Testis (tissue), 3 donors: ENCODE results near the gene DENND4B. TPM values are rescaled to one million over a fixed set of nuclear protein-coding genes. Genes with fewer than 3 reads are reported as not detected.

ENCODE experiments used
- DNase-seq: peaks from one replicate; pipeline ENCODE4 v3.0.0-alpha.2; 2019
- H3K27ac ChIP-seq, 2 donors: fragments of 200-600 bp; sonication (generic); one replicate each; pipeline ENCODE4 v1.5.1; 2019
- H3K27me3 ChIP-seq: fragments of 200-600 bp; sonication (generic); one replicate; pipeline ENCODE4 v1.5.1; 2019
- H3K36me3 ChIP-seq: fragments of 200-600 bp; sonication (generic); one replicate; pipeline ENCODE4 v1.5.1; 2017; ENCODE audit warnings: low read depth; ENCODE audit errors: missing control alignments
- H3K4me1 ChIP-seq: fragments of 200-600 bp; sonication (generic); one replicate; pipeline ENCODE4 v1.5.1; 2019
- H3K4me3 ChIP-seq, 2 donors: fragments of 200-600 bp; sonication (generic); one replicate each; pipeline ENCODE4 v1.5.1; 2017 to 2019
- H3K9me3 ChIP-seq: fragments of 200-600 bp; sonication (generic); one replicate; pipeline ENCODE4 v1.5.1; 2017
- POLR2A ChIP-seq: fragments of 450-650 bp; IDR thresholded peaks from one replicate; pipeline ENCODE4 v1.6.1; 2017; ENCODE audit warnings: antibody characterized with exemption, mild to moderate bottlenecking, moderate library complexity
- WGBS, 2 donors: methylation state at CpG; one replicate each; pipeline ENCODE4 v1.1.5; 2018; 5-methylcytosine and 5-hydroxymethylcytosine counted together
- intact Hi-C: fragments of 100-400 bp; cut with DNase I; formaldehyde crosslinking; loops from one replicate; pipeline ENCODE4 v1.15.1; 2023; ENCODE audit warnings: low total_unique reads
- polyA plus RNA-seq: library from polyadenylated mRNA; stranded (reverse); fragments of 350-450 nt; fragmentation: Illumina TruSeq; extraction: RNeasy Lipid Tissue Mini Kit (QIAGEN cat#74804); gene quantifications from one replicate; pipeline ENCODE4 v1.2.3, GENCODE V29; 2014; ENCODE audit warnings: low read depth, low replicate concordance; ENCODE audit not compliant: insufficient read depth
- total RNA-seq, 2 donors: library from RNA; depleted of rRNA; stranded (reverse); fragments of >200 nt; gene quantifications; one replicate each; pipeline ENCODE4 v1.2.3, GENCODE V29; 2016
- TF ChIP-seq, protein P1 (sequence below), 3 experiments: fragments of 450-650 bp in 2 of 3; fragments of 200-600 bp in 1 of 3; sonication (generic) in 1 of 3; IDR thresholded peaks; one replicate each; pipeline ENCODE4 v1.5.1; 2016 to 2019; ENCODE audit warnings: antibody characterized with exemption in 3 of 3, mild to moderate bottlenecking in 2 of 3, moderate library complexity in 1 of 3

Gene DENND4B
- total and polyA plus RNA-seq, 3 donors from 2014 or later = 25.4 to 59.0 (median 54.5) TPM

DNA sequence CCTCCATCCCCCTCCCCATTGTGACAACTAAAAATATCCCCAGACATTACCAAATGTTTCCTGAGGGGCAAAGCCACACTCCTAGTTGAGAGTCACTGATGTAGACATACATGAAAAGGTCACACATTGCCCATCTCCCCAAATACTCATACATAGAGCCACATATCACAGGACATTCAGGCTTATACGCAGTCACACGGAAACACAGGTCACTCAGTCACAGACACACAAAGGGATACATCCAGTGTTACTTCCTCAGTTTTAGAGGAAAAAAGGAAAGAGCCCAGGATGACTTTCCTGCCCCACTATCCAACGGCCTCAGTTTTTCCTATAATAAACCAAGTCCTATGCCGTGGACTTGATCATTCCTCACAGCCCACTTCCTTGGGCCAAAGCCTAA, 14.9 kb upstream of the DENND4B start:
- DNase-seq = no peak
- intact Hi-C loops = no loop called here
- H3K27me3 ChIP-seq = no peaks in the 10 kb centered on the region
- TF ChIP-seq, protein P1, sequence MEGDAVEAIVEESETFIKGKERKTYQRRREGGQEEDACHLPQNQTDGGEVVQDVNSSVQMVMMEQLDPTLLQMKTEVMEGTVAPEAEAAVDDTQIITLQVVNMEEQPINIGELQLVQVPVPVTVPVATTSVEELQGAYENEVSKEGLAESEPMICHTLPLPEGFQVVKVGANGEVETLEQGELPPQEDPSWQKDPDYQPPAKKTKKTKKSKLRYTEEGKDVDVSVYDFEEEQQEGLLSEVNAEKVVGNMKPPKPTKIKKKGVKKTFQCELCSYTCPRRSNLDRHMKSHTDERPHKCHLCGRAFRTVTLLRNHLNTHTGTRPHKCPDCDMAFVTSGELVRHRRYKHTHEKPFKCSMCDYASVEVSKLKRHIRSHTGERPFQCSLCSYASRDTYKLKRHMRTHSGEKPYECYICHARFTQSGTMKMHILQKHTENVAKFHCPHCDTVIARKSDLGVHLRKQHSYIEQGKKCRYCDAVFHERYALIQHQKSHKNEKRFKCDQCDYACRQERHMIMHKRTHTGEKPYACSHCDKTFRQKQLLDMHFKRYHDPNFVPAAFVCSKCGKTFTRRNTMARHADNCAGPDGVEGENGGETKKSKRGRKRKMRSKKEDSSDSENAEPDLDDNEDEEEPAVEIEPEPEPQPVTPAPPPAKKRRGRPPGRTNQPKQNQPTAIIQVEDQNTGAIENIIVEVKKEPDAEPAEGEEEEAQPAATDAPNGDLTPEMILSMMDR (IDR thresholded peaks at IDR 0.05) = no peak
- TF ChIP-seq POLR2A = no peak
- H3K9me3 ChIP-seq = no peaks in the 10 kb centered on the region
- WGBS, 2 donors = 79 to 82% methylated on average over 4 of the region's 4 CpGs
- H3K4me1 ChIP-seq = peaks cover 52% of the 10 kb centered on the region
- no peak overlapping the region for H3K4me3 ChIP-seq
- H3K27ac ChIP-seq = peak overlapping the region in 1 of 2 donors; percentile 98
- no peaks in the 10 kb centered on the region for H3K36me3 ChIP-seq

DNA sequence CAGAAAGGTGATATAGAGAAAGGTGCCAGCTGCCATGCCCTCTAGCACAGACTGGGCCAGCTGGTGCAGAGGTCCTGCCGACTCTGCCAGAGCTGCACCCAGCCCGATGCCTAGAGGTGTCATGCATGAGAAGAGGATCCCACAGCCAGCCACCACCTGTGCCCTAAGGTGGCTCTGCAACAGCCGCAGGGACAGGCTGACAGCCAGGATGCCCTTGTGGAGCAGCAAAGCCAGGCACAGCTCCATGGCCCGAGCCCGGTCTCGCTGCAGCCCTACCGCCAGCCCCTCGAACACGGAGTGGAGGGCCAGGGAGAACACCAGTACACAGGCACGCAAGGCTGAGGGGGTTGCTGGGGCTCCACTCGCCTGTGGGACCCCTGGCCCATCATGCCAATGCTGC, 13.7 kb upstream of the DENND4B start:
- no peak for DNase-seq
- intact Hi-C loops = no loop called here
- peak overlapping the region; percentile 76 to 96 for H3K27ac ChIP-seq
- no peaks in the 10 kb centered on the region for H3K27me3 ChIP-seq
- no peaks in the 10 kb centered on the region for H3K36me3 ChIP-seq
- no peak overlapping the region for H3K4me3 ChIP-seq
- WGBS, 2 donors = 91 to 93% methylated on average over 8 to 11 of the region's 11 CpGs
- no peaks in the 10 kb centered on the region for H3K9me3 ChIP-seq
- H3K4me1 ChIP-seq = peaks cover 55% of the 10 kb centered on the region
- TF ChIP-seq, protein P1 (IDR thresholded peaks at IDR 0.05) = no peak
- TF ChIP-seq POLR2A = no peak

DNA sequence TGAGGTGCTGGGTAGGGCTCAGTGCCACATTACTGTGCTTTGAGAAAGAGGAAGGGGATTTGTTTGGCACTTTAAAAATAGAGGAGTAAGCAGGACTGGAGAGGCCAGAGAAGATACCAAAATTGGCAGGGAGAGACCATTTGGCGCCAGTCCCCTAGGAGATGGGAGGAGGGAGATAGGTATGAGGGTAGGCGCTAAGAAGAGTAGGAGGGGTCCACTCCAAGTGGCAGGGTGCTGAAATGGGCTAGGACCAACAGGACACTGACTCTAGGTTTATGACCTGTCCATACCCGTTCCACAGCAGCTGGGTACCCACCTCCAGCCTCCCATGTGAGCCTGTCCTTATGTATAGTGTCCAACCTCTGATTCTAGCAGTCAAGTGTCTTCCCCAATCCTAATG, 12.9 kb upstream of the DENND4B start:
- TF ChIP-seq, protein P1 (IDR thresholded peaks at IDR 0.05) = no peak
- no peak for TF ChIP-seq POLR2A
- no peaks in the 10 kb centered on the region for H3K9me3 ChIP-seq
- WGBS, 2 donors = 55 to 65% methylated on average over 3 of the region's 3 CpGs
- peak overlapping the region; percentile 76 to 96 for H3K27ac ChIP-seq
- H3K4me3 ChIP-seq = no peak overlapping the region
- peaks cover 48% of the 10 kb centered on the region for H3K4me1 ChIP-seq
- no peaks in the 10 kb centered on the region for H3K27me3 ChIP-seq
- no peaks in the 10 kb centered on the region for H3K36me3 ChIP-seq
- DNase-seq = no peak
- intact Hi-C loops = no loop called here

DNA sequence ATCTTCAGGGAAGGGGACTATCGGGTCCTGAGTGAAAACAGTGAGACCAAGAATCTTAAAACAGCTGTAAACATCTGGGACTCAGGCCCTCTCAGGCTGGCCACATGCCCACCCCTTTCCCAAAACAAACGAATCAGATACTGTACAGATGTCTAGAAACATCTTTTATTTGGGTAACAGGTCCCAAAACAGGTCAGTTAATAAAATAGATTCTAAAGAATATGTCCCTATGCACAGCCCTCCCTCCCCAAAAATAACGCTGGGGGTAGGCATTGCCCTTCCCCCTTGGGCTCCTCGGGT, 12.4 kb upstream of the DENND4B start:
- Histone ChIP-seq H3K4me1 (peaks cover 44% of the 10 kb centered on the region), H3K9me3 (no peaks in the 10 kb centered on the region), H3K27ac (peak overlapping the region; percentile 76 to 96), H3K36me3 (no peaks in the 10 kb centered on the region), H3K27me3 (no peaks in the 10 kb centered on the region), H3K4me3 (peak overlapping the region; percentile 94 to 99)
- TF ChIP-seq, protein P1 (IDR thresholded peaks at IDR 0.05) = no peak
- no peak for TF ChIP-seq POLR2A
- intact Hi-C loops = no loop called here
- peak; percentile 33 for DNase-seq
- WGBS, 2 donors = 4 to 8% methylated on average over 4 of the region's 4 CpGs

DNA sequence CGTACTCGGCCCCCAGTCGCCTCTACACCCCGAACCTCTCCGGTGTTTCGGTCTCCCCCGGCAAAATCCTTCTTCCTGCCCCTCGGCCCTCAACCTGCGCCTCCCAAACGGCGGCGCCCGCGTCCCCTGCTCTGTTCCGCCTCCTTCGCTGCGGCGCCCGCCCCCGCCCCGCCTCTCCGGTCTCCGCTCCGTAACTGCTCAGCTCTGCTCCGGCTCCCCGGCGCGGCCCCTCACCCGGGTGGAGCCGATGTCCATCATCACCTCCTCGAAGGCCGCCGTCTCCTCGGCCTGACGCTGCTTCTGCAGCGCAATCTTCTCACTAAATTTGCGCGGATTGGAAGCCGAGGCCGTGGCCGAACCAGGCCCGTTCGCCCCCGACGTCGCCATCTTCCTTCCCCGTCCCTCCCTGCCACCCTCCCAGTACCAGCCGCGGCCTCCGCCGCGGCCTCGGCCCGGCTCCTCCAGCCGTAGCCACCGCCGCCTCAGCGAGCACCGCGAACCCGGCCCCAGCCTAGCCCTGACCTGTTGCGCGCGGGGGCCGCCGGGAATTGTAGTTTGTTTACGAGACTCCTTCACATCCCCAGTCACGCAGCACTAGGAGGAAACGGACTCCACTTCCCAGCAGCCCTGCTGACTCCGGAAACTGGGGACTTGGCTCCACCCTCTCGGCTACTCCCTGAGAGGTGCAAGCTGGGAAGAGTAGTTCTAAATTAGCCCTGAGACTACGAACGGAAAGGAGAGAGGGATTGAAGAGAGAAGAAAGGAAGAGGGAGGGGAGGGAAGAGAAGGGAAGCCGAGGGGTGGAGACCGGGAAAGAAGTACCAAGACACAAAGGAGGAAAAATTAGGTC, 11.8 kb upstream of the DENND4B start, which contains the start of gene CRTC2:
Gene CRTC2, minus strand, starts transcription at position 502 of the 850 bp plus-strand sequence. Its CDS starts 115 bp downstream, at position 387.
- Histone ChIP-seq H3K4me1 (peaks cover 44% of the 10 kb centered on the region), H3K9me3 (no peaks in the 10 kb centered on the region), H3K27ac (peak within 1 kb of the TSS; percentile 94 to 96), H3K36me3 (no peaks in the 10 kb centered on the region), H3K27me3 (no peaks in the 10 kb centered on the region), H3K4me3 (peak within 1 kb of the TSS; percentile 94 to 99)
- 0 to 1% methylated on average over 42 to 72 of the region's 75 CpGs for WGBS, 2 donors
- TF ChIP-seq, protein P1 (IDR thresholded peaks at IDR 0.05) = no peak
- TF ChIP-seq POLR2A = no peak
- intact Hi-C loops = no loop called here
- peak; percentile 100 for DNase-seq
